BLaER1 (cell line): Measurements from ENCODE around the gene KRTAP12-4.
"Not testable (repeated sequence)": the region's sequence is repeated elsewhere in the genome, so short reads cannot be mapped to it uniquely, and the experiment has no call there.

Experiments
- H3K27ac ChIP-seq: shearing (Covaris generic); formaldehyde crosslinking; 2 replicates; pipeline ENCODE4 v1.8.1; 2022
- H3K27me3 ChIP-seq: shearing (Covaris generic); formaldehyde crosslinking; 2 replicates; pipeline ENCODE4 v1.8.1; 2022
- H3K36me3 ChIP-seq: shearing (Covaris generic); formaldehyde crosslinking; 2 replicates; pipeline ENCODE4 v1.8.1; 2022
- H3K4me1 ChIP-seq: shearing (Covaris generic); formaldehyde crosslinking; 2 replicates; pipeline ENCODE4 v1.8.1; 2022
- H3K4me2 ChIP-seq: shearing (Covaris generic); formaldehyde crosslinking; 2 replicates; pipeline ENCODE4 v1.8.1; 2022
- H3K4me3 ChIP-seq: shearing (Covaris generic); formaldehyde crosslinking; 2 replicates; pipeline ENCODE4 v1.8.1; 2022
- H3K9ac ChIP-seq: shearing (Covaris generic); formaldehyde crosslinking; 2 replicates; pipeline ENCODE4 v1.8.1; 2022
- H3K9me3 ChIP-seq: shearing (Covaris generic); formaldehyde crosslinking; 2 replicates; pipeline ENCODE4 v1.8.1; 2022
- H4K20me1 ChIP-seq: shearing (Covaris generic); formaldehyde crosslinking; 2 replicates; pipeline ENCODE4 v1.8.1; 2022
- Cebpa-rat ChIP-seq: shearing (Covaris generic); IDR thresholded peaks from 2 replicates; pipeline ENCODE4 v1.8.1; 2022

Gene KRTAP12-4

GRCh38 chr21:44647222-44647552, 7.3 kb downstream of the KRTAP12-4 start:
- Histone ChIP-seq H4K20me1 (no peaks in the 10 kb centered on the region), H3K4me3 (no peak overlapping the region), H3K9ac (0 out of 2 replicates have a peak overlapping the region, but pooled peaks have one; percentile 15), H3K4me1 (peaks cover 38% of the 10 kb centered on the region), H3K27me3 (no peaks in the 10 kb centered on the region), H3K9me3 (peaks cover 59% of the 10 kb centered on the region), H3K4me2 (peak overlapping the region; percentile 12; the same call in 1 of the 2 replicates), H3K36me3 (no peaks in the 10 kb centered on the region), H3K27ac (no peak overlapping the region)
- no peak for TF ChIP-seq Cebpa-rat

GRCh38 chr21:44646366-44647221, 7.9 kb downstream of the KRTAP12-4 start, which contains the start of gene KRTAP10-11:
TSS of gene KRTAP10-11 (plus strand) at chr21:44646414. CDS start at chr21:44646459, 45 bp downstream.
- H3K27me3 ChIP-seq, H3K27ac ChIP-seq, H4K20me1 ChIP-seq, H3K4me3 ChIP-seq, H3K36me3 ChIP-seq: not testable (repeated sequence)
- Histone ChIP-seq H3K4me1 (peaks cover 34% of the 10 kb centered on the region), H3K9me3 (peaks cover 55% of the 10 kb centered on the region), H3K9ac (0 out of 2 replicates have a peak within 1 kb of the TSS, but pooled peaks have one; percentile 15), H3K4me2 (peak within 1 kb of the TSS; percentile 12; the same call in 1 of the 2 replicates)

GRCh38 chr21:44644878-44645277, 9.6 kb downstream of the KRTAP12-4 start:
- Histone ChIP-seq H3K27ac (no peak overlapping the region), H4K20me1 (no peaks in the 10 kb centered on the region), H3K9me3 (peaks cover 51% of the 10 kb centered on the region), H3K4me3 (no peak overlapping the region), H3K4me2 (no peak overlapping the region), H3K36me3 (no peaks in the 10 kb centered on the region), H3K4me1 (peaks cover 23% of the 10 kb centered on the region), H3K27me3 (no peaks in the 10 kb centered on the region), H3K9ac (no peak overlapping the region)
- no peak for TF ChIP-seq Cebpa-rat

- peaks cover 50% of the 10 kb centered on the region for H3K9me3 ChIP-seq
- peaks cover 14% of the 10 kb centered on the region for H3K4me1 ChIP-seq
- no peak overlapping the region for H3K4me3 ChIP-seq
- no peak overlapping the region for H3K27ac ChIP-seq
- no peaks in the 10 kb centered on the region for H3K27me3 ChIP-seq
- H4K20me1 ChIP-seq = no peaks in the 10 kb centered on the region
- no peaks in the 10 kb centered on the region for H3K36me3 ChIP-seq
- TF ChIP-seq Cebpa-rat = no peak
- no peak overlapping the region for H3K9ac ChIP-seq
- no peak overlapping the region for H3K4me2 ChIP-seq
Observed at GRCh38 chr21:44643741-44644310, 10.6 kb downstream of the KRTAP12-4 start.

GRCh38 chr21:44640761-44641160, 13.7 kb downstream of the KRTAP12-4 start:
- no peak overlapping the region for H3K4me3 ChIP-seq
- no peaks in the 10 kb centered on the region for H3K4me1 ChIP-seq
- no peaks in the 10 kb centered on the region for H4K20me1 ChIP-seq
- no peaks in the 10 kb centered on the region for H3K36me3 ChIP-seq
- H3K27me3 ChIP-seq = no peaks in the 10 kb centered on the region
- H3K9ac ChIP-seq = no peak overlapping the region
- no peak overlapping the region for H3K4me2 ChIP-seq
- peaks cover 49% of the 10 kb centered on the region for H3K9me3 ChIP-seq
- no peak overlapping the region for H3K27ac ChIP-seq
- TF ChIP-seq Cebpa-rat = no peak

- no peaks in the 10 kb centered on the region for H3K36me3 ChIP-seq
- H3K9ac ChIP-seq = no peak overlapping the region
- no peaks in the 10 kb centered on the region for H3K27me3 ChIP-seq
- no peak overlapping the region for H3K27ac ChIP-seq
- no peak overlapping the region for H3K4me3 ChIP-seq
- TF ChIP-seq Cebpa-rat = no peak
- no peak overlapping the region for H3K4me2 ChIP-seq
- H4K20me1 ChIP-seq = no peaks in the 10 kb centered on the region
- peaks cover 35% of the 10 kb centered on the region for H3K9me3 ChIP-seq
- H3K4me1 ChIP-seq = no peaks in the 10 kb centered on the region
Observed at GRCh38 chr21:44639331-44639655, 15.2 kb downstream of the KRTAP12-4 start.

DNA sequence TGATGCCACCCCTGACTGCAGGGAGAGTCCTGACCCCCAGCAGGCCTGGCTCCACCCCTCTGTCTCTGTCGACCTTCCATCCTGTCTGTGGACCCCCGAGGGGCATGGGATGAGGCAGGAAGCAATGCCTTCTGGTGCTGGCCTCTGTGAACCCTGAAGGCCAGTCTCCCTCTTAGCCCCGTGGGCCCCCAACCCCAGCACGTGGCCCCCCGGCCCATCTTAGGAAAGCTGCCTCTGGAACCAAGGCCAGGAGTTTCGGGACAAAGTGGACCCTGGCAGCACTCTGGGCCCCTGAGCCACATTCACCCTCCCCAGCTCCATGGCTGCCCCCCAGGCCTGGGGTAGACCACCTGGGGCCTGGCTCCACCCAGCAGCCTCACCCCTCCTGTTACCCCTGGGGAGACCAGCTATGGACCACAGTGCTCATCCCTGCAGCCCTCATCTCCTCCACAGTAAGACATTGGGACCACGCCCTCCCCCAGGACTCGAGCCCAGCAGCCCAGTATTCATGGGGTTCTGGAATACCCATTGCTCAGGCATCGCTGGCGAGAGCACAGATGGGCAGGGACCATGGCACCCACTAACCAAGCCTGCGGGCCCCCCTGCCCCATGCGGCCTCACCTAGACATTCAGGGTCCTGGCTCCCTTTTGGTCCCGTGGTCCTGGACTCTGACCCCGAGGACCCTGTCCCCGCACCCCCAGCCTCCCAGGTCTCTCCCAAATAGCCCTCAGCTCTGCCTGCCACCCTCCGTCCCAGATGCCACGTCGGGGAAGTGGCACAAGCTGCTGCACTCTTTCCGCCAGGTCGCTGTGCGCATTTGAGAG, 15.7 kb downstream of the KRTAP12-4 start:
- H3K4me2 ChIP-seq, H3K4me3 ChIP-seq, H4K20me1 ChIP-seq, H3K9ac ChIP-seq, H3K27me3 ChIP-seq, H3K4me1 ChIP-seq, H3K27ac ChIP-seq, H3K36me3 ChIP-seq: not testable (repeated sequence)
- peaks cover 29% of the 10 kb centered on the region for H3K9me3 ChIP-seq

GRCh38 chr21:44637851-44638348, 16.6 kb downstream of the KRTAP12-4 start:
- H3K27ac ChIP-seq, H3K4me2 ChIP-seq, H3K4me3 ChIP-seq, H3K9ac ChIP-seq, H3K4me1 ChIP-seq, H3K27me3 ChIP-seq, H4K20me1 ChIP-seq, H3K36me3 ChIP-seq: not testable (repeated sequence)
- H3K9me3 ChIP-seq = peaks cover 22% of the 10 kb centered on the region

- no peak within 1 kb of the TSS for H3K27ac ChIP-seq
- H3K27me3 ChIP-seq = no peaks in the 10 kb centered on the region
- no peaks in the 10 kb centered on the region for H3K36me3 ChIP-seq
- H3K9ac ChIP-seq = no peak within 1 kb of the TSS
- no peak within 1 kb of the TSS for H3K4me3 ChIP-seq
- TF ChIP-seq Cebpa-rat = no peak
- H3K4me1 ChIP-seq = no peaks in the 10 kb centered on the region
- H4K20me1 ChIP-seq = no peaks in the 10 kb centered on the region
- peaks cover 20% of the 10 kb centered on the region for H3K9me3 ChIP-seq
- no peak within 1 kb of the TSS for H3K4me2 ChIP-seq
Observed at GRCh38 chr21:44637018-44637850, 17.2 kb downstream of the KRTAP12-4 start, which contains the start of gene KRTAP10-10. TSS of gene KRTAP10-10 (plus strand) at chr21:44637356. CDS start at chr21:44637418, 62 bp downstream.
